ENCODE results near the gene MOSPD3. TPM values are rescaled to one million over a fixed set of nuclear protein-coding genes. Genes with fewer than 3 reads are reported as not detected.

Gene MOSPD3
- total RNA-seq, 1 experiment from 2014 or later: 25.0 TPM

GRCh38 chr7:100568896-100569844 is 43.2 kb upstream of the MOSPD3 start:
- in situ Hi-C loops (cut with HindIII; ENCODE audit: low pct_unique_long_range_greater_than_20kb, low sequenced_read_pairs): no loop called here
- CTCF ChIA-PET: interaction anchor here (0.6 to 1.1 kb wide), 4 partner anchors 17 to 100 kb away, joined by 3 to 4 read pairs (median 4); partner anchors contain the start of genes FBXO24 and LRCH4
- intact Hi-C loops (cut with micrococcal nuclease; ENCODE audit: unreplicated experiment): no loop called here
- POLR2A ChIA-PET: interaction anchor here (0.5 kb wide), 1 partner anchor 39 kb away, joined by 5 read pairs; no protein-coding TSS in a partner anchor
- no peaks in the 10 kb centered on the region for H3K27me3 ChIP-seq (ENCODE audit: control insufficient read depth, insufficient read depth, low read length)
- peaks cover 45% of the 10 kb centered on the region for H3K4me1 ChIP-seq (ENCODE audit: control insufficient read depth, insufficient read depth, low read length)
- no peak for DNase-seq (ENCODE audit: low read depth, low spot score)
- no peak overlapping the region; a peak in 1 of 4 replicates for H3K4me3 ChIP-seq (ENCODE audit: low read depth in 2 of 2, low read length in 2 of 2)
- H3K9me3 ChIP-seq (ENCODE audit: control insufficient read depth, insufficient read depth, low read depth, low read length): no peaks in the 10 kb centered on the region
- peak; percentile 74 for TF ChIP-seq CTCF (IDR thresholded peaks at IDR 0.05)
- TF ChIP-seq TCF7L2 (IDR thresholded peaks at IDR 0.05; ENCODE audit: low read depth, low read length): no peak
- H3K27ac ChIP-seq (ENCODE audit: low read length): no peak overlapping the region
- BruUV-seq (replicated peaks): no TSS peak
- H3K36me3 ChIP-seq (ENCODE audit: control insufficient read depth, insufficient read depth, low read length): no peaks in the 10 kb centered on the region
- ATAC-seq: peak; percentile 32

- no peak overlapping the region for H3K4me3 ChIP-seq (ENCODE audit: low read depth in 2 of 2, low read length in 2 of 2)
- no peak for ATAC-seq
- ChIA-PET CTCF (interaction anchor here (0.6 kb wide), 2 partner anchors 18 to 127 kb away, joined by 3 to 6 read pairs; no protein-coding TSS in a partner anchor), POLR2A (interaction anchor here (0.6 kb wide), 1 partner anchor 475 kb away, joined by 3 read pairs; no protein-coding TSS in a partner anchor)
- H3K27ac ChIP-seq (ENCODE audit: low read length): no peak overlapping the region; the same call in 1 of the 2 replicates
- no peaks in the 10 kb centered on the region for H3K9me3 ChIP-seq (ENCODE audit: control insufficient read depth, insufficient read depth, low read depth, low read length)
- in situ Hi-C loops (cut with HindIII; ENCODE audit: low pct_unique_long_range_greater_than_20kb, low sequenced_read_pairs) (no loop called here), intact Hi-C loops (cut with micrococcal nuclease; ENCODE audit: unreplicated experiment) (no loop called here)
- no peaks in the 10 kb centered on the region for H3K27me3 ChIP-seq (ENCODE audit: control insufficient read depth, insufficient read depth, low read length)
- DNase-seq (ENCODE audit: low read depth, low spot score): no peak
- TF ChIP-seq CTCF (IDR thresholded peaks at IDR 0.05) (no peak), POLR2AphosphoS5 (IDR thresholded peaks at IDR 0.05; ENCODE audit: low read depth, low read length) (no peak), REST (IDR thresholded peaks at IDR 0.05; ENCODE audit: insufficient read depth in 1 of 2, low read depth in 2 of 2, low read length in 1 of 2) (no peak), SIN3A (IDR thresholded peaks at IDR 0.05; ENCODE audit: borderline replicate concordance, insufficient read depth, low read depth, low read length) (no peak), TCF7L2 (IDR thresholded peaks at IDR 0.05; ENCODE audit: low read depth, low read length) (no peak)
- no peaks in the 10 kb centered on the region for H3K36me3 ChIP-seq (ENCODE audit: control insufficient read depth, insufficient read depth, low read length)
- no TSS peak for BruUV-seq (replicated peaks)
- peaks cover 44% of the 10 kb centered on the region for H3K4me1 ChIP-seq (ENCODE audit: control insufficient read depth, insufficient read depth, low read length)
Observed at GRCh38 chr7:100570954-100571828, 41.1 kb upstream of the MOSPD3 start.
